Measurements from ENCODE around the gene BICD2. TPM values are rescaled to one million over a fixed set of nuclear protein-coding genes. Genes with fewer than 3 reads are reported as not detected.

BICD2 gene
- total and polyA plus RNA-seq, 9 of the 15 experiments (the other 6 are each of a cell fraction or from before 2014, with no cell fraction given): 3.6 to 23.4 (median 11.8) TPM

GRCh38 chr9:92794426-92794825, 29.8 kb upstream of the BICD2 start:
- ChIA-PET POLR2A (no interaction called here), CTCF (ENCODE audit: low intra/inter-chr PET ratio) (no interaction called here)
- no peak for DNase-seq (ENCODE audit: extremely low read depth in 1 of 4, low spot score in 3 of 4)
- no peaks in the 10 kb centered on the region for H4K20me1 ChIP-seq (replicated peaks; ENCODE audit: control insufficient read depth, insufficient read depth, low read length)
- H3K79me2 ChIP-seq (ENCODE audit: control insufficient read depth, insufficient read depth, low read length): no peaks in the 10 kb centered on the region
- no peak overlapping the region for H3K4me2 ChIP-seq (ENCODE audit: insufficient read depth, low read length)
- no peak overlapping the region for H3K4me3 ChIP-seq
- in situ Hi-C loops (cut with MboI) (loop anchor here (5.0 to 10.0 kb wide), 2 partner anchors 62 to 660 kb away; no protein-coding TSS in a partner anchor), intact Hi-C loops (cut with micrococcal nuclease) (loop anchor here (10.0 kb wide), 1 partner anchor 160 kb away; no protein-coding TSS in a partner anchor)
- no TSS peak for BruUV-seq (replicated peaks)
- H2AFZ ChIP-seq (ENCODE audit: low read depth, low read length): no peak overlapping the region
- H3K36me3 ChIP-seq (ENCODE audit: control insufficient read depth, insufficient read depth, low read length): no peaks in the 10 kb centered on the region
- peaks cover 23 to 64% of the 10 kb centered on the region in 2 experiments; a peak in 4 of 5 replicates for H3K27me3 ChIP-seq (ENCODE audit: control insufficient read depth in 2 of 2, insufficient read depth in 2 of 2, low read length in 2 of 2)
- FAIRE-seq: no peak
- H3K9me3 ChIP-seq (replicated peaks; ENCODE audit: control insufficient read depth, insufficient read depth, low read depth, low read length): no peaks in the 10 kb centered on the region
- no peak overlapping the region for H3K9ac ChIP-seq (ENCODE audit: insufficient read depth in 1 of 2, low read depth in 2 of 2, low read length in 2 of 2)
- no peak for TF ChIP-seq ZNF740 (CRISPR knock-in tag; IDR thresholded peaks at IDR 0.05)
- TF ChIP-seq ZNF740 (tag; IDR thresholded peaks at IDR 0.05): no peak
- H3K27ac ChIP-seq (ENCODE audit: extremely low read depth, low read depth, low read length): no peak overlapping the region
- no peaks in the 10 kb centered on the region for H3K4me1 ChIP-seq (replicated peaks in 1 of 2; ENCODE audit: control insufficient read depth in 2 of 2, insufficient read depth in 2 of 2, low read length in 2 of 2)
- 0% methylated on average over 6 of the region's 7 CpGs for WGBS (ENCODE audit: insufficient coverage, low coverage, missing lambda C conversion rate)
- no peak for ATAC-seq
- no peaks in the 10 kb centered on the region for H3K9me1 ChIP-seq (ENCODE audit: control insufficient read depth, insufficient read depth, low read length)
